WTC11 (cell line): Measurements from ENCODE around the gene EFNA5. TPM values are rescaled to one million over a fixed set of nuclear protein-coding genes. Genes with fewer than 3 reads are reported as not detected.

Experiments used
- ATAC-seq: fragments of 200-7000 bp; cut with Tn5 transposase; 2 replicates; pipeline ENCODE4 v1.10.0; 2021; ENCODE audit warnings: mild to moderate bottlenecking, moderate library complexity
- CTCF ChIA-PET: fragments of 300-600 bp; sonication (Branson Sonifier 250); formaldehyde crosslinking; loops from one replicate; lab custom pipeline; 2021; ENCODE audit warnings: antibody characterized with exemption; lab: Charles Lee
- POLR2A ChIA-PET: fragments of 350-600 bp; sonication (Branson Sonifier 250); formaldehyde crosslinking; loops from one replicate; lab custom pipeline; 2021; ENCODE audit warnings: antibody characterized with exemption; lab: Charles Lee
- DNase-seq: peaks from one replicate; pipeline ENCODE4 v3.0.0; 2021; ENCODE audit warnings: low spot score
- H3K27ac Mint-ChIP-seq: 2 replicates; pipeline ENCODE4 v1.8.0; 2021; ENCODE audit warnings: mixed read lengths
- H3K27me3 Mint-ChIP-seq: 2 replicates; pipeline ENCODE4 v1.8.0; 2021; ENCODE audit warnings: low read depth, mild to moderate bottlenecking, moderate library complexity, mixed read lengths
- H3K36me3 Mint-ChIP-seq: 2 replicates; pipeline ENCODE4 v1.8.0; 2021; ENCODE audit warnings: mixed read lengths
- H3K4me1 Mint-ChIP-seq: 2 replicates; pipeline ENCODE4 v1.8.0; 2022; ENCODE audit warnings: mixed read lengths
- H3K4me3 Mint-ChIP-seq: 2 replicates; pipeline ENCODE4 v1.8.0; 2021; ENCODE audit warnings: mild to moderate bottlenecking, moderate library complexity, mixed read lengths
- H3K9me3 Mint-ChIP-seq: 2 replicates; pipeline ENCODE4 v1.8.0; 2021; ENCODE audit warnings: mixed read lengths
- CDX4 ChIP-seq: fragments of 250-450 bp; sonication (Bioruptor Pico); IDR thresholded peaks from 2 replicates; pipeline ENCODE4 v1.9.0; 2021; ENCODE audit warnings: moderate library complexity, mild to moderate bottlenecking, inconsistent platforms, borderline replicate concordance
- ERG ChIP-seq: fragments of 250-450 bp; sonication (Bioruptor Pico); IDR thresholded peaks from 2 replicates; pipeline ENCODE4 v1.8.0; 2021; ENCODE audit warnings: mild to moderate bottlenecking
- ESRRA ChIP-seq: sonication (generic); formaldehyde crosslinking; IDR thresholded peaks from 2 replicates; pipeline ENCODE4 v1.8.1; 2022; ENCODE audit warnings: mild to moderate bottlenecking, missing genetic modification reagents, borderline replicate concordance
- FOXP1 ChIP-seq: sonication (generic); formaldehyde crosslinking; IDR thresholded peaks from 2 replicates; pipeline ENCODE4 v1.8.0; 2022; ENCODE audit warnings: missing genetic modification reagents, mild to moderate bottlenecking, moderate library complexity, borderline replicate concordance
- HMGXB4 ChIP-seq: sonication (generic); formaldehyde crosslinking; IDR thresholded peaks from 2 replicates; pipeline ENCODE4 v1.8.1; 2023; ENCODE audit warnings: mild to moderate bottlenecking, moderate library complexity, missing genetic modification reagents
- JAZF1 ChIP-seq: fragments of 250-450 bp; sonication (Bioruptor Pico); IDR thresholded peaks from 2 replicates; pipeline ENCODE4 v1.9.0; 2021; ENCODE audit warnings: moderate library complexity, mild to moderate bottlenecking, inconsistent platforms
- KAT7 ChIP-seq: sonication (generic); formaldehyde crosslinking; IDR thresholded peaks from 2 replicates; pipeline ENCODE4 v1.8.1; 2023; ENCODE audit warnings: missing genetic modification reagents, mild to moderate bottlenecking, borderline replicate concordance
- MAX ChIP-seq: sonication (generic); formaldehyde crosslinking; IDR thresholded peaks from 2 replicates; pipeline ENCODE4 v1.8.0; 2022; ENCODE audit warnings: mild to moderate bottlenecking, missing genetic modification reagents
- RORB ChIP-seq: fragments of 250-450 bp; sonication (Bioruptor Pico); IDR thresholded peaks from 2 replicates; pipeline ENCODE4 v1.9.0; 2021; ENCODE audit warnings: mild to moderate bottlenecking
- SMAD3 ChIP-seq: sonication (generic); formaldehyde crosslinking; IDR thresholded peaks from 2 replicates; pipeline ENCODE4 v1.8.0; 2022; ENCODE audit warnings: missing genetic modification reagents, mild to moderate bottlenecking, borderline replicate concordance
- SMAD4 ChIP-seq: sonication (generic); formaldehyde crosslinking; IDR thresholded peaks from 2 replicates; pipeline ENCODE4 v1.8.0; 2022; ENCODE audit warnings: mild to moderate bottlenecking, missing genetic modification reagents
- SP1 ChIP-seq: sonication (generic); formaldehyde crosslinking; conservative IDR thresholded peaks from 2 replicates; pipeline ENCODE4 v1.8.1; 2022; ENCODE audit warnings: missing genetic modification reagents
- TEAD4 ChIP-seq: sonication (generic); formaldehyde crosslinking; IDR thresholded peaks from 2 replicates; pipeline ENCODE4 v1.8.0; 2022; ENCODE audit warnings: mild to moderate bottlenecking, missing genetic modification reagents
- ZNF138 ChIP-seq: sonication (generic); formaldehyde crosslinking; conservative IDR thresholded peaks from 2 replicates; pipeline ENCODE4 v1.8.1; 2022; ENCODE audit warnings: mild to moderate bottlenecking, moderate library complexity, missing genetic modification reagents
- ZNF232 ChIP-seq: sonication (generic); formaldehyde crosslinking; IDR thresholded peaks from 2 replicates; pipeline ENCODE4 v1.8.0; 2022; ENCODE audit warnings: mild to moderate bottlenecking, missing genetic modification reagents
- ZNF317 ChIP-seq: sonication (generic); formaldehyde crosslinking; IDR thresholded peaks from 2 replicates; pipeline ENCODE4 v1.8.1; 2023; ENCODE audit warnings: low read depth, mild to moderate bottlenecking, moderate library complexity, missing genetic modification reagents, borderline replicate concordance
- ZNF423 ChIP-seq: fragments of 250-450 bp; sonication (Bioruptor Pico); IDR thresholded peaks from 2 replicates; pipeline ENCODE4 v2.1.2; 2022; ENCODE audit warnings: mild to moderate bottlenecking, moderate library complexity
- total RNA-seq: library from RNA; stranded (reverse); gene quantifications from 3 replicates; pipeline ENCODE4 v1.2.3, GENCODE V29; 2021
- TF ChIP-seq, protein P1 (sequence below): sonication (generic); formaldehyde crosslinking; IDR thresholded peaks from 2 replicates; pipeline ENCODE4 v1.8.1; 2023; ENCODE audit warnings: mild to moderate bottlenecking, missing genetic modification reagents
- TF ChIP-seq, protein P2 (sequence below): sonication (generic); formaldehyde crosslinking; IDR thresholded peaks from 2 replicates; pipeline ENCODE4 v1.8.0; 2022; ENCODE audit warnings: mild to moderate bottlenecking, missing genetic modification reagents

The EFNA5 gene
- total RNA-seq, 1 experiment from 2014 or later, result 17.4 TPM

DNA sequence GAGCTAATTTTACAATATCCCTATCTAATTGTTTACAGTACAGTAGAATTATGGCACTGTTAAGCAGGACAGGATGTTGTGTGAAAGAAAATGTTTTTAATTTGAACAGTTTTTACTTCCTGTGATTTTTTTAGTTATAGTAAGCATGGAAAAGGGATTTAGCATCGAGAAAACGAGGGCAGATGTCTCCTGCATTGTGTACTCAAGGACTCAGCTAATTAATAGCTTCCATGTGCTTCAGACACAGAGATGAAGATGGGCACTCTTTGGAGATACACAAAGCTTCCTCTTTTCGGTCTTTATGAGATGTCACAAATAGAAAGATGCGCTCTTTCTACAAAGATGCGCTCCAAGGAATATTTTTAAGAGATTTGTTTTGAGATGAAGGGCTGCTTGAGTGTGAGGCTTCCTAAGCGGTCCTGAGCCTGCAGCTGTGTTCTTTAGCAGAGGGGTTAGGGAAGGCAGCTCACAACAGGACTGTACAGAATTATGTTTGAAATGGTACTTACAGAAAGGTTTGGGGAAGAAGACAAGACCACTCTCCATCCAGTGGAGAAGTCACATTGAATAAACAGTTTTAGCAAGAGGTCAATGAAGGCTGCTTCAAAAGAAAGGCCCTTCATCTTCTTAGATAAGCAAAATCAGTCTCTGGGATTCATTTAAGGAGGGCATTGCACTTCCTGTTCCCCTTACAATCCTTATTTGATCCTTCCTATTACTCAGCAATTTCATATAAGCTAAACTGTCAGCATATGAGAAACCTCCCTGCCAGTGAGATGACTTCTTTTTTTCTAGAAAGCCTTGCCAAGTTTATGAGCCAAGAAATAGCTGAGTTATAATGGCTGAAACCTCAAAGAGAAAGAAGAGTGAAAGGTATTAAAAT, 311.5 kb downstream of the EFNA5 start:
- Mint-ChIP-seq H3K4me3 (no peak overlapping the region), H3K27ac (no peak overlapping the region), H3K27me3 (no peaks in the 10 kb centered on the region), H3K4me1 (peaks cover 7% of the 10 kb centered on the region; the same call in 1 of the 2 replicates), H3K9me3 (0 out of 2 replicates have a peak, but pooled peaks cover 3% of the 10 kb centered on the region), H3K36me3 (no peaks in the 10 kb centered on the region)
- CTCF ChIA-PET, result interaction anchor here (0.8 to 1.3 kb wide), 2 partner anchors 212 to 213 kb away, joined by 3 read pairs; no protein-coding TSS in a partner anchor
- no peak for DNase-seq
- no peak for ATAC-seq
- TF ChIP-seq SP1 (CRISPR knock-in tag) (no peak), ERG (CRISPR knock-in tag) (no peak), TEAD4 (CRISPR knock-in tag) (no peak), SMAD4 (CRISPR knock-in tag) (no peak), HMGXB4 (no peak), ESRRA (CRISPR knock-in tag) (no peak), ZNF423 (CRISPR knock-in tag) (no peak), KAT7 (no peak), MAX (no peak), RORB (no peak), SMAD3 (no peak), FOXP1 (CRISPR knock-in tag) (no peak), JAZF1 (CRISPR knock-in tag) (no peak), CDX4 (CRISPR knock-in tag) (no peak), ZNF138 (CRISPR knock-in tag) (no peak), ZNF317 (CRISPR knock-in tag) (no peak), ZNF232 (CRISPR knock-in tag) (no peak)
- TF ChIP-seq, protein P1, sequence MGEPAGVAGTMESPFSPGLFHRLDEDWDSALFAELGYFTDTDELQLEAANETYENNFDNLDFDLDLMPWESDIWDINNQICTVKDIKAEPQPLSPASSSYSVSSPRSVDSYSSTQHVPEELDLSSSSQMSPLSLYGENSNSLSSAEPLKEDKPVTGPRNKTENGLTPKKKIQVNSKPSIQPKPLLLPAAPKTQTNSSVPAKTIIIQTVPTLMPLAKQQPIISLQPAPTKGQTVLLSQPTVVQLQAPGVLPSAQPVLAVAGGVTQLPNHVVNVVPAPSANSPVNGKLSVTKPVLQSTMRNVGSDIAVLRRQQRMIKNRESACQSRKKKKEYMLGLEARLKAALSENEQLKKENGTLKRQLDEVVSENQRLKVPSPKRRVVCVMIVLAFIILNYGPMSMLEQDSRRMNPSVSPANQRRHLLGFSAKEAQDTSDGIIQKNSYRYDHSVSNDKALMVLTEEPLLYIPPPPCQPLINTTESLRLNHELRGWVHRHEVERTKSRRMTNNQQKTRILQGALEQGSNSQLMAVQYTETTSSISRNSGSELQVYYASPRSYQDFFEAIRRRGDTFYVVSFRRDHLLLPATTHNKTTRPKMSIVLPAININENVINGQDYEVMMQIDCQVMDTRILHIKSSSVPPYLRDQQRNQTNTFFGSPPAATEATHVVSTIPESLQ (CRISPR knock-in tag), result no peak
- TF ChIP-seq, protein P2, sequence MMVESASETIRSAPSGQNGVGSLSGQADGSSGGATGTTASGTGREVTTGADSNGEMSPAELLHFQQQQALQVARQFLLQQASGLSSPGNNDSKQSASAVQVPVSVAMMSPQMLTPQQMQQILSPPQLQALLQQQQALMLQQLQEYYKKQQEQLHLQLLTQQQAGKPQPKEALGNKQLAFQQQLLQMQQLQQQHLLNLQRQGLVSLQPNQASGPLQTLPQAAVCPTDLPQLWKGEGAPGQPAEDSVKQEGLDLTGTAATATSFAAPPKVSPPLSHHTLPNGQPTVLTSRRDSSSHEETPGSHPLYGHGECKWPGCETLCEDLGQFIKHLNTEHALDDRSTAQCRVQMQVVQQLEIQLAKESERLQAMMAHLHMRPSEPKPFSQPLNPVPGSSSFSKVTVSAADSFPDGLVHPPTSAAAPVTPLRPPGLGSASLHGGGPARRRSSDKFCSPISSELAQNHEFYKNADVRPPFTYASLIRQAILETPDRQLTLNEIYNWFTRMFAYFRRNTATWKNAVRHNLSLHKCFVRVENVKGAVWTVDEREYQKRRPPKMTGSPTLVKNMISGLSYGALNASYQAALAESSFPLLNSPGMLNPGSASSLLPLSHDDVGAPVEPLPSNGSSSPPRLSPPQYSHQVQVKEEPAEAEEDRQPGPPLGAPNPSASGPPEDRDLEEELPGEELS (CRISPR knock-in tag), result no peak
- POLR2A ChIA-PET, result interaction anchor here (1.1 kb wide), 1 partner anchor 15 kb away, joined by 3 read pairs; no protein-coding TSS in a partner anchor
